Measurements from ENCODE around the gene NAT16.

The NAT16 gene

DNA sequence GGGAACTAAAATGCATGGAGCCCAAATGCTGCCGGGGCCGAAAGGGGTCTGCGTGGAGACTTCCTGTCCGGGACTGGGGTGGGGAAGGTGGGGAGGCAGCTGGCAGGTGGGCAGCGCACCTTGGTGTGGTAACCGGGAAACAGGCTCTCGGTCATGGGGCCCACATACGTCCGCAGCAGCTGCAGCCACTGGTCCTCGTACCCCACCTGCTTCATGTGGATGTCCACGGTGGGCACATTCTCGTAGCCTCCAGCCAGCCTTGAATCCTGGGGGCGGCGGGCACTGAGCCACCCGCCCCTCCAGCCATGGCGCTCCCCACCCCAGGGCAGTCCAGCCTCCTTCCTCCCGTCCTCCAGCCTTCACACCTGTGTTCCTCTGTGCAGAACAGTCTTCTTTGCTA is 27.4 kb upstream of the NAT16 start:
- no peak for DNase-seq (ENCODE audit: low read depth in 1 of 2, low spot score in 1 of 2)
- Histone ChIP-seq H3K4me3 (replicated peaks; ENCODE audit: insufficient read depth, low read length) (no peak overlapping the region), H3K27me3 (ENCODE audit: insufficient read depth, poor library complexity, severe bottlenecking) (no peaks in the 10 kb centered on the region), H3K27ac (replicated peaks) (no peak overlapping the region)
- TF ChIP-seq, protein P1, sequence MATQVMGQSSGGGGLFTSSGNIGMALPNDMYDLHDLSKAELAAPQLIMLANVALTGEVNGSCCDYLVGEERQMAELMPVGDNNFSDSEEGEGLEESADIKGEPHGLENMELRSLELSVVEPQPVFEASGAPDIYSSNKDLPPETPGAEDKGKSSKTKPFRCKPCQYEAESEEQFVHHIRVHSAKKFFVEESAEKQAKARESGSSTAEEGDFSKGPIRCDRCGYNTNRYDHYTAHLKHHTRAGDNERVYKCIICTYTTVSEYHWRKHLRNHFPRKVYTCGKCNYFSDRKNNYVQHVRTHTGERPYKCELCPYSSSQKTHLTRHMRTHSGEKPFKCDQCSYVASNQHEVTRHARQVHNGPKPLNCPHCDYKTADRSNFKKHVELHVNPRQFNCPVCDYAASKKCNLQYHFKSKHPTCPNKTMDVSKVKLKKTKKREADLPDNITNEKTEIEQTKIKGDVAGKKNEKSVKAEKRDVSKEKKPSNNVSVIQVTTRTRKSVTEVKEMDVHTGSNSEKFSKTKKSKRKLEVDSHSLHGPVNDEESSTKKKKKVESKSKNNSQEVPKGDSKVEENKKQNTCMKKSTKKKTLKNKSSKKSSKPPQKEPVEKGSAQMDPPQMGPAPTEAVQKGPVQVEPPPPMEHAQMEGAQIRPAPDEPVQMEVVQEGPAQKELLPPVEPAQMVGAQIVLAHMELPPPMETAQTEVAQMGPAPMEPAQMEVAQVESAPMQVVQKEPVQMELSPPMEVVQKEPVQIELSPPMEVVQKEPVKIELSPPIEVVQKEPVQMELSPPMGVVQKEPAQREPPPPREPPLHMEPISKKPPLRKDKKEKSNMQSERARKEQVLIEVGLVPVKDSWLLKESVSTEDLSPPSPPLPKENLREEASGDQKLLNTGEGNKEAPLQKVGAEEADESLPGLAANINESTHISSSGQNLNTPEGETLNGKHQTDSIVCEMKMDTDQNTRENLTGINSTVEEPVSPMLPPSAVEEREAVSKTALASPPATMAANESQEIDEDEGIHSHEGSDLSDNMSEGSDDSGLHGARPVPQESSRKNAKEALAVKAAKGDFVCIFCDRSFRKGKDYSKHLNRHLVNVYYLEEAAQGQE (IDR thresholded peaks at IDR 0.05; ENCODE audit: insufficient replicate concordance, low read depth), result no peak
- TF ChIP-seq, protein P2, sequence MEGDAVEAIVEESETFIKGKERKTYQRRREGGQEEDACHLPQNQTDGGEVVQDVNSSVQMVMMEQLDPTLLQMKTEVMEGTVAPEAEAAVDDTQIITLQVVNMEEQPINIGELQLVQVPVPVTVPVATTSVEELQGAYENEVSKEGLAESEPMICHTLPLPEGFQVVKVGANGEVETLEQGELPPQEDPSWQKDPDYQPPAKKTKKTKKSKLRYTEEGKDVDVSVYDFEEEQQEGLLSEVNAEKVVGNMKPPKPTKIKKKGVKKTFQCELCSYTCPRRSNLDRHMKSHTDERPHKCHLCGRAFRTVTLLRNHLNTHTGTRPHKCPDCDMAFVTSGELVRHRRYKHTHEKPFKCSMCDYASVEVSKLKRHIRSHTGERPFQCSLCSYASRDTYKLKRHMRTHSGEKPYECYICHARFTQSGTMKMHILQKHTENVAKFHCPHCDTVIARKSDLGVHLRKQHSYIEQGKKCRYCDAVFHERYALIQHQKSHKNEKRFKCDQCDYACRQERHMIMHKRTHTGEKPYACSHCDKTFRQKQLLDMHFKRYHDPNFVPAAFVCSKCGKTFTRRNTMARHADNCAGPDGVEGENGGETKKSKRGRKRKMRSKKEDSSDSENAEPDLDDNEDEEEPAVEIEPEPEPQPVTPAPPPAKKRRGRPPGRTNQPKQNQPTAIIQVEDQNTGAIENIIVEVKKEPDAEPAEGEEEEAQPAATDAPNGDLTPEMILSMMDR (IDR thresholded peaks at IDR 0.05; ENCODE audit: insufficient read depth, low read length), result no peak
- no peak for TF ChIP-seq SPI1 (IDR thresholded peaks at IDR 0.05; ENCODE audit: borderline replicate concordance, low read depth)
- TF ChIP-seq POLR2AphosphoS5 (IDR thresholded peaks at IDR 0.05; ENCODE audit: low read depth), result no peak
- TF ChIP-seq GABPA (IDR thresholded peaks at IDR 0.05; ENCODE audit: low read depth), result no peak

DNA sequence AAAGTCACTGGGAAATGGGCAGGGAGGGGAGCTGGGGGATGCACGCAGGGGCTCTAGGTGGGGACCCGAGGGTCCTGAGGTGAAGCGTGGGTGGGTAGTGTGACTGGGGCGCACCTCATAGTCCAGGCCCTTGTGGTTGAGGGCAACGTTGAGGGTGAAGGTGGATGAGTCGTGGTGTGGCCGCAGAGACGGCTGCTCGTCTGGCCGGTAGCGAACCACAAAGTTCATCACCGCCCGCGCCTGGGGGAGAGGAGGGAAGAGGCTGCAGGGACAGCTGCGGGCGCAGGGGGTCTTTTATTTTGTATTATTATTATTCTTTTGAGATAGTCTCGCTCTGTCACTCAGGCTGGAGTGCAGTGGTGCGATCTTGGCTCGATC is 26.6 kb upstream of the NAT16 start:
- no peak overlapping the region for H3K27ac ChIP-seq (replicated peaks)
- no peak overlapping the region for H3K4me3 ChIP-seq (replicated peaks; ENCODE audit: insufficient read depth, low read length)
- no peak for DNase-seq (ENCODE audit: low read depth in 1 of 2, low spot score in 1 of 2)
- peaks cover 8% of the 10 kb centered on the region for H3K27me3 ChIP-seq (ENCODE audit: insufficient read depth, poor library complexity, severe bottlenecking)
- TF ChIP-seq POLR2AphosphoS5 (IDR thresholded peaks at IDR 0.05; ENCODE audit: low read depth) (no peak), GABPA (IDR thresholded peaks at IDR 0.05; ENCODE audit: low read depth) (no peak), SPI1 (IDR thresholded peaks at IDR 0.05; ENCODE audit: borderline replicate concordance, low read depth) (no peak)
- TF ChIP-seq, protein P2 (IDR thresholded peaks at IDR 0.05; ENCODE audit: insufficient read depth, low read length), result no peak
- TF ChIP-seq, protein P1 (IDR thresholded peaks at IDR 0.05; ENCODE audit: insufficient replicate concordance, low read depth), result no peak

DNA sequence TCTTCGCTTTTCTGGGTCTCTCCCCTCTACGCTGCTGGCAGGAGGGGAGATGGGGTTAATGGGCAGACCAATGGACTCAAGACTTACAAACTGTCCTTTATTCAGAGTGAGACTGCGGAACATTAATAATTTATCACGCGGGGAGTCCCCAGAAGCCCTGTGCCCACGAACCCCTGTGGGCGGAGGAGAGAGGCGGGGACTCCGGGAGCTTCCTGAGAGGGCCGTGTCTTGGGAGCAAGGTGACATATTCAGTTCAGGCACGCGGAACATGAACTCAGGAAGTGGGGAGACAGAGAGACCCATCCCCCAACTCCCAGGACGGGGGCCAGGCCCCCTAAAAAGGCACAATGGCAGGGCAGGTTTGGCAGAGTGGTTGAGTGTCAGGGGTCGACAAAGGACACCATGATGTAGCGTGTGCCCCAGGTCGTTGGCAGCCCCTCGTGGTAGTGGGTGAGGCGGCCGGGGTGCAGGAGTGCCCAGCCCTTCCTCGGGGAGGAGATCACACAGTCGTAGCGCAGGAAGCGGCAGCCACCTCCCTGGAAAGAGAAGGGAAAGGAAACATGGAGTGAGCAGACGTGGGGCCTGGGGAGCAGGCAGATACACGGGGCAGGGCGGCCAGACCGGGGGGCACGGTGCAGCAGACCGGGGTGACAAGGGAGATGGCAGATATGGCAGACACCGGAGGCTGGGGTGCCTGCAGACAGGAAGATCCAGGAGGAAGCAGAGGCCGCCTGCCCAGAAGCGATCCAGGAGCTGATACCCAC is 26.0 kb upstream of the NAT16 start:
- TF ChIP-seq, protein P1 (IDR thresholded peaks at IDR 0.05; ENCODE audit: insufficient replicate concordance, low read depth), result no peak
- no peak for TF ChIP-seq POLR2AphosphoS5 (IDR thresholded peaks at IDR 0.05; ENCODE audit: low read depth)
- TF ChIP-seq, protein P2 (IDR thresholded peaks at IDR 0.05; ENCODE audit: insufficient read depth, low read length), result no peak
- Histone ChIP-seq H3K4me3 (replicated peaks; ENCODE audit: insufficient read depth, low read length) (no peak overlapping the region), H3K27me3 (ENCODE audit: insufficient read depth, poor library complexity, severe bottlenecking) (peaks cover 11% of the 10 kb centered on the region), H3K27ac (replicated peaks) (no peak overlapping the region)
- no peak for DNase-seq (ENCODE audit: low read depth in 1 of 2, low spot score in 1 of 2)
